ENCODE data around the gene CNTN4. TPM values are rescaled to one million over a fixed set of nuclear protein-coding genes. Genes with fewer than 3 reads are reported as not detected.

The CNTN4 gene
- total RNA-seq, 4 donors from 2014 or later = 5.8 to 15.5 (median 9.0) TPM

GRCh38 chr3:2684046-2684445 lies 585.4 kb downstream of the CNTN4 start:
- no peak for ATAC-seq
- TF ChIP-seq EP300 (IDR thresholded peaks at IDR 0.05) (no peak), CTCF (IDR thresholded peaks at IDR 0.05) (no peak), POLR2AphosphoS5 (IDR thresholded peaks at IDR 0.05) (no peak), POLR2A (IDR thresholded peaks at IDR 0.05) (no peak)
- Histone ChIP-seq H3K4me1 (no peaks in the 10 kb centered on the region), H3K27ac (no peak overlapping the region), H3K27me3 (peaks cover 5% of the 10 kb centered on the region), H3K4me3 (no peak overlapping the region), H3K36me3 (no peaks in the 10 kb centered on the region), H3K9me3 (no peaks in the 10 kb centered on the region)

- H3K36me3 ChIP-seq = no peaks in the 10 kb centered on the region
Observed at GRCh38 chr3:2686816-2687502, 588.3 kb downstream of the CNTN4 start.

GRCh38 chr3:2697589-2697988 lies 598.9 kb downstream of the CNTN4 start:
- 56 to 87% methylated on average over 2 of the region's 2 CpGs for WGBS, 2 donors (ENCODE audit: low coverage in 1 of 2)
- TF ChIP-seq EP300 (IDR thresholded peaks at IDR 0.05) = no peak
- TF ChIP-seq CTCF (IDR thresholded peaks at IDR 0.05) = no peak
- no peak for TF ChIP-seq POLR2AphosphoS5 (IDR thresholded peaks at IDR 0.05)
- TF ChIP-seq POLR2A (IDR thresholded peaks at IDR 0.05) = no peak
- Histone ChIP-seq H3K36me3 (no peaks in the 10 kb centered on the region), H3K27ac (no peak overlapping the region), H3K4me1 (no peaks in the 10 kb centered on the region), H3K27me3 (no peaks in the 10 kb centered on the region), H3K4me3 (no peak overlapping the region), H3K9me3 (no peaks in the 10 kb centered on the region)
- ATAC-seq = no peak

More at GRCh38 chr3:2686816-2687502, 588.3 kb downstream of the CNTN4 start:
- no peak overlapping the region for H3K4me3 ChIP-seq
- no peaks in the 10 kb centered on the region for H3K27me3 ChIP-seq
- 56 to 78% methylated on average over 2 to 4 of the region's 4 CpGs for WGBS, 2 donors (ENCODE audit: low coverage in 1 of 2)
- no peaks in the 10 kb centered on the region for H3K4me1 ChIP-seq
- no peaks in the 10 kb centered on the region for H3K9me3 ChIP-seq
- no peak for ATAC-seq
- H3K27ac ChIP-seq = no peak overlapping the region
- TF ChIP-seq POLR2A (IDR thresholded peaks at IDR 0.05) (no peak), POLR2AphosphoS5 (IDR thresholded peaks at IDR 0.05) (no peak), CTCF (IDR thresholded peaks at IDR 0.05) (no peak), EP300 (IDR thresholded peaks at IDR 0.05) (no peak)

GRCh38 chr3:2701471-2701870 lies 602.8 kb downstream of the CNTN4 start:
- Histone ChIP-seq H3K36me3 (no peaks in the 10 kb centered on the region), H3K4me3 (no peak overlapping the region), H3K27me3 (no peaks in the 10 kb centered on the region), H3K9me3 (no peaks in the 10 kb centered on the region), H3K4me1 (no peaks in the 10 kb centered on the region), H3K27ac (no peak overlapping the region)
- TF ChIP-seq CTCF (IDR thresholded peaks at IDR 0.05) (no peak), POLR2A (IDR thresholded peaks at IDR 0.05) (no peak), POLR2AphosphoS5 (IDR thresholded peaks at IDR 0.05) (no peak), EP300 (IDR thresholded peaks at IDR 0.05) (no peak)
- WGBS, 2 donors (ENCODE audit: low coverage in 1 of 2) = 75 to 100% methylated on average over 2 to 3 of the region's 3 CpGs
- ATAC-seq = no peak

- no peak for TF ChIP-seq POLR2AphosphoS5 (IDR thresholded peaks at IDR 0.05)
- no peak for TF ChIP-seq CTCF (IDR thresholded peaks at IDR 0.05)
- TF ChIP-seq EP300 (IDR thresholded peaks at IDR 0.05) = no peak
- no peak for TF ChIP-seq POLR2A (IDR thresholded peaks at IDR 0.05)
- Histone ChIP-seq H3K36me3 (no peaks in the 10 kb centered on the region), H3K4me1 (no peaks in the 10 kb centered on the region), H3K27ac (no peak overlapping the region), H3K4me3 (no peak overlapping the region), H3K27me3 (no peaks in the 10 kb centered on the region), H3K9me3 (no peaks in the 10 kb centered on the region)
- WGBS, 2 donors (ENCODE audit: low coverage in 1 of 2) = 87 to 88% methylated on average over 5 of the region's 5 CpGs
- ATAC-seq = no peak
Observed at GRCh38 chr3:2706144-2706835, 607.6 kb downstream of the CNTN4 start.

Data from gastroesophageal sphincter (tissue), 4 donors.